Activated CD8-positive, alpha-beta memory T cell treated with anti-CD3 and anti-CD28 coated beads, Interleukin-2, amount 50 U/mL, for 4 hours (primary cell): ENCODE results near the gene FAR2.

ENCODE experiments used
- DNase-seq: peaks from one replicate; pipeline ENCODE4 v3.0.0-alpha.2; 2020

The FAR2 gene

DNA sequence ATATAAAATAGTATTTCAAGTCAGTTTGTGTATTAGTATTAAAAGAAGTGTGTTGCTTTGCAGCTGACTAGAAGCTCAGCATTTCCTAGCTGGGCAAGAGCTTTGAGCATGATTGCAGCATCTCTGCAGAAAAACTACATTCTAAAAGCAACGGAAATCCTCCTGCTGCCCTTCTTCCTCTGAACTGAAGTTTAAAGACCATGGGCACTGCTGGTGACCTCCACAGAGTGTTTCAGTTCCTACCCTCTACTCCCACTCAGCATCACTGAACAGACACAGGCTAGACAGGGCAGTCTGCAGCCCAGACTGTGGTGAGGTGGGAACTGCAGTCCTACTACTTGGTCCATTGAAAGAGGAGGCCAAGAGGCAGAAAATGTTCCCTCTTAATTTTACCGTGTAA is 59.0 kb downstream of the FAR2 start:
- DNase-seq: no peak

DNA sequence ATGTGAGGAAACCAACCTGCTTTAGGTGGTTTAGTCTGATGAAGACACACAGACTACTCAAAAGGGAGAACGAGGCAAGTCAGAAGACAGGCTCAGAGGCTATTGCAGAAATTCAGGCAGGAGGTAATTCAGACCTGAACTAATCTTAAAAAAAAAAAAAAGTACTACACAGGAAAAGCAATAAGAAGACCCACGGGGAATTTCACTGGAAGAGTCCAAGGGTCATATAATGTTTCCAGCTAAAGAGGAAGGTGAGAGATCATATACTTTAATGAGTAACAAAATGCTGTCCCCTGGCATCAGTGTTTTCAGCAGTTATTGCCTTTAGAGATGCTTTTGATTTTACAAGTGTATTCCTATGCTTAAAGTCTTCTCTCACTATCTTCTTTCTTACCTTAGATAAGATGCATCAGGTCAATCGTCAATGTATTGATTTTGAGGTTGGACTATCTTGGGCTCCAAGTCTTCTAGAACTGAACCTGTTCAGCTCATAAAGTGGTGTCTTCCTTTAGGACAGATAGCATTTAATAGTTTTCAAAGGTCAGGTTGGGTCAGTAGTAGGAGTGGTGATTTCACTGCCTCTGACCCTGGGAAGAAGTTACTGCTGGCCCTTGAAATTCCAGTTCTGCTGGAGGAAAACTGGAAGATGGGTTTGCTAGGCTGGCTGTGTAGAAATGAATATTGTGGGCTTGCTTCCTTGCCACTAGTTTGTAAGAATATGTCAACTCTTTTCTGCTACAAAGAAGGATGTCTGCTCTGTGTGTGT is 60.0 kb downstream of the FAR2 start:
- DNase-seq: no peak

DNA sequence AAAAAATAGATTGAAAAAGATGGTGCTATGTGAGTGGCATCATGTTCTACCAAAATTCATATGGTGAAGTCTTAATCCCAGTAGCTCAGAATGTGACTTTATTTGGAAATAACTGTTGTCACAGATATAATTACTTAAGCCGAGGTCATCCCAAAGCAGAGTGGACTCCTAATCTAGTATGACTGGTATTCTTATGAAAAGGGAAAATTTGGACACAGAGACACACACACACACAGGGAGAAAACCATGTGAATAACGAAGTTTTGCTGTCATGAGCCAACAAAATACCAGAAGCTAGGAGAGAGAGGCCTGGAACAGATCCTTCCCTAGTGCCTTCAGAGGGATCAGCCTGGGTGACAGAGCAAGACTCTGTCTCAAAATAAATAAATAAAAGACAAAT is 62.6 kb downstream of the FAR2 start:
- DNase-seq: no peak

DNA sequence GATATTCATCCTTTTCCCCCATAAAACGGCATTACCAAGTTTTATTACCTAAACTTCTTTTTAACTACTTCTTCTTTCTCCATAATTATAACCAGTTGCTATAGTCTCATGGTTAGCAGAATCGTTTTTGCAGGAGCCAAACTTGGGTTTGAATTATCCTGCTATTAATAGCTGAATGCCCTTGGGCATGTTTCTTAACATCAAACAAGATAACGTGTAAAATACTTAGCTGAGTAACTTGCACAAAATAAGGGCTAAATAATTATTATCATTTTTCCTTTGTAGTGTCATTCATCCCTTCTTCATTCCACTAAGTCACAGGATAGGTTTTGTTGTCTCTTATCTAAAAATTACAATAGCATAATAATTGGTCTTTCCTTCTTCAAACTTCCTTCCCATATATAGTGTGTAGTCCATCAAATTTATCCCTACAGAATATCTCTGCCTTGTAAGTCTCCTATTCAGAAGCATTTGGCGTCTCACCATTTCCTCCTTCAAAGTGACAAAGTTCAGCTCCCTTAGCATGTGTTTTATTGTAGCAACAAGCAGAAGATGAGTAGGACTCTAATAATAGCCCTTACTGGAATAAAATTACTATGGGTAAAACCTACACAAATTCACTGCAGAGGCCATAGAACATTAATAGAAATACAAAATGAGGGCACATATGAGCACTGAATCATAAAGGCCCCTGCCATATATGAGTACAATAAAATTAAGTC is 63.8 kb downstream of the FAR2 start:
- no peak for DNase-seq

DNA sequence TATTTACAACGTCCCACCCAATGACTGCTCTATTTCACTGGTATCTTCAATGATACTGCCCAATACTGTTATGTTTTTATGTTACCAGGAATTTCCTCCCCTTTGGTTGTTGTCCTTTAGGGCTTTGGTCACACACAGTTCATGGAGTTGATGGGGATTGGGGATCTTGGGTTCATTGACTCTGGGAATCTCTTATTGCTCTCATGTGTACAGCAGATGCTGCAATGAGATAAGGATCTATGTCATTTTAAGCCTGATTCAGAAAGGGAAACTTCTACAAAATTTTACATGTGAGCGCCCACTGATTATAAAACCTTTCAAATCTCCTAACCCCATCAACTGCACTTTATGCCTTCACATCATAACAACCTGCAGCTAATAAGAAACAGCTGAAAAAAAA is 67.2 kb downstream of the FAR2 start:
- DNase-seq: no peak

DNA sequence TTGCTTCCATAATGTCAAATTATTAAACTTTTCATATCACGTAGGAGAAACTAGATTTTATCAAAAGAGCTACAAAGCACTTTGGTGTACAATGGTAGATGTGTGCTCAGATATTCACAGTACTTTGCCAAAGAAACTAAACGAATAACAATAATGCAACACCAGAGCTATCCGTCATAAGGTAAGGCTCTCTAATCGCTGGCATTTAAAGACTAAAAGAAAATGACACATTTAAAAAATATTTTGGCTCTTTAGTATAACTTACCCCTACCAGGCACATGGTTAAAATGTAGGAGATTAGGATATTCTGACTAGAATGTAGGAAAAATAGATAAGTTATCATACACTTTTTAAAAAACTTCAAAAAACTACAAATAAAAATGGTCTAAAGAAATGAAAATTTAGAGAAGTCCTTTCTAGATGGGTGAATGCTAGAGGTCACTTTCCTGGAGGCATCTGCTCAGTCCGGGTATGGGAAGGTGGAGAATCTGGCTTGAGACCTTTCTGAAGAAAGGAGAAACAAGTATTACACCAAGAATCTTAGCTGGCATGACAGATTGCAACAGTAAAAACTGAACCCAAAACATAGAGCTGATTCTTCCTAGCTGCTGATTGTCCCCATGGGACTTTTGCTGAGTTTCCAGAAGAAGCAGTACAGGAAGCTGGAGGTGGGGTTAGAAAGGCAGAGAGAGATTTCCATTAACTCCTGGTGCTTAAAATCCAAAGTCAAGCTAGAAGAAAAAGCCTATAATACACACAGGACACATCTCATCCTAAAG is 67.9 kb downstream of the FAR2 start:
- no peak for DNase-seq

DNA sequence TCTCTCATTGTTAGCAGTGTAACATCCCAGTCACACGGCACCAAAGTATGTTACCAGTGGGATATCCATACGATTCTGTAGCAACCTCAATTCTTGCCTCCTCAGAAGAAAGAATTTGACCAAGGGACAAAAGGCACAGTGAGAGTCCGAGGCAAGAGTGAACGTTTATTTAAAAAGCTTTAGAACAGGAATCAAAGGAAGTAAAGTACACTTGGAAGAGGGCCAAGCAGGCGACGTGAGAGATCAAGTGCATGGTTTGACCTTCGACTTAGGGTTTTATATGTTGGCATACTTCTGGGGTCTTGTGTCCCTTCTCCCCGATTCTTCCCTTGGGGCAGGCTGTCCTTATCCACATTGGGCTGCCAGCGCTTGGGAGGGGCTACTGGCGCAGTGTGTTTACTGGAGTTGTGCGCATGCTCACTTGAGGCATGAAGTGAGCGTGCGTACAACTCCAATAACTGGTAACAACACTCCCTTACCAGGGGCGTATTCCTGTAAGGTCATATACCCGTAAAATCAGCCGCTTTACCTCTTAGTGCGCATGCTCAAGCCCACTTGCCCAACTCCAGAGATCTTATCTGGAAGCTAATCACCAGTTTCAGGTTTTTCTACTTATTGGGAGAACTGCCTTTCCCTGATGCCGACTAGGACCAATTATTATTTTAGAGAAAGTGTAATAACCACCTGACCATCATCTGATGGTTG is 71.7 kb downstream of the FAR2 start:
- no peak for DNase-seq

DNA sequence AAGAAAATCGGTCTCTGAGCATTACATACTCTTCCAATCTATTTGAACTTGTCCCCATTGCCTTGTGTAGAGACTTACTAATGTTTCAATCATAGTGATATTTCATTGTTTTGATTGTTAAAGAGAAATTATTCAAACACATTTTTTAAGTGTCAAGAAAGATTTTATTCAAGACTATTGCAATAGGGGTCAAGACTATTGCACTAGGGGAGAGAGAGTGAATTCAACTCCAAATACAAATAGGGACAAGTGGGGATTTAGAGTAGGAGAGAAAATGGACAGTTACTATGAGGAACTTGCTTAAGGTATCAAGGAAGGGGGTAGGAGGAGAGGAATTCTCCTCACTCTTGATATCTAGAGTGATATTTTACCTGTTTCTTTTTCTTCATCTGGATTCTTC is 73.1 kb downstream of the FAR2 start:
- no peak for DNase-seq

DNA sequence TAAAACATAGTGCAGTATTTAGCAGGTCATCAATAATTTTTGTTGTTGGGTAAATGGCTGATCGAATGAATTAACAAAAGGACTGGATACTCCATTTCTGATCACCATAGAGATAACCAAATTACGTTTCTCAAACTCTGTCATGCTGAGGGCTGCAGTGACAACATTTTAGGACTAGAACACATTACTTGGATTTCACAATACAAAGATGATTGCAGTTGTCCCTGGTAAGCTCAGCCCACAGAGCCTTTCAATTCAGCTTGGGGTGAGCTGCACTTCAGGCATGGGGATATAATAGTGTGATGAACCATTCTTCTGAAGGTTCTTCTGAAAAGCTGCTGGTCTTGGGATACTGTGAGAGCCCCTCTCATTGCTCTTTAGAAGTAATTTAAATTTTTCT is 74.3 kb downstream of the FAR2 start:
- DNase-seq: no peak

DNA sequence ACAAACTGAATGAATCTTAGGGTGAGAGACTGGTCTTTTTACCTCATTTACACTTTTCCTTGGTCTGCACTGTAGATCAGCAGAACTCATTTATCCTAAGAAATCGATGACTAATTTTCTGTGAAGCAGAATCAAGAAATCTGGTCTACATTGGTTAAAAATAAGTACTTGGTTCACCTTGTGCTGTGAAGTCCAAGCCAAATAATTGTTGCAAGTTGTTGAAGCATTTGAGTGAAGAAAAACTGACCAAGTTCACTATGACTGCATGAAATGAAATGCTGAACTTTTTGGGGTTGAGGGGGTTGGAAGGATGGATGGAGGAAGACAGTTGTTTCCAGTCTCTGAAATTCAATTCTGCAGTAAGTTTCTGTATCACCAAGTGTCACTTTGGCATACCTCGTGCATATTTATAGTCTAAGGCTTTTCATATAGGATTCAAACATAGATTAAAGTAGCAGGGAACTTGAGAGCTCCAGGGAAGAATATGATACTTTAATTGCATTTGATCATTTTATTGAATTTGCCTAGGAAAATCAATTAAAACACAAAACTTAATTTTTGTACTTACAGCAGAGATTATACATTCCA is 75.0 kb downstream of the FAR2 start:
- DNase-seq: no peak

DNA sequence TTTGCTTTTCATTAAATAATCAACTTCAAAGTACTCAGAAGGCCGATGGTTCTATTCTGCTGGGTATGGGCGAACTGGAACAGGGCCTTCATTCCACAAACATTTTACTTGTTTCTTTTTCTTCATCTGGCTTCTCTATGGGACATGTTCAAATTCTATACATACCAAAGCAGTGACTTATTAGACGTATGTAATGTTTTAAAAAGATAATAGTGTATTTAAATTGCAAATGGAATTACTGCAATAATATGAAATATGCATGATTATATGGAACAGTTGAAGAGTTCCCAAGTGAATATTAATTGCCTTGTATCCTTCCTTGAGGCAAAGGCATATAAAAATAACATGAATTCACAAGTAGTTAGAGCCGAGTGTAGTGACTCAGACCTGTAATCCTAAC is 75.5 kb downstream of the FAR2 start:
- DNase-seq: no peak

DNA sequence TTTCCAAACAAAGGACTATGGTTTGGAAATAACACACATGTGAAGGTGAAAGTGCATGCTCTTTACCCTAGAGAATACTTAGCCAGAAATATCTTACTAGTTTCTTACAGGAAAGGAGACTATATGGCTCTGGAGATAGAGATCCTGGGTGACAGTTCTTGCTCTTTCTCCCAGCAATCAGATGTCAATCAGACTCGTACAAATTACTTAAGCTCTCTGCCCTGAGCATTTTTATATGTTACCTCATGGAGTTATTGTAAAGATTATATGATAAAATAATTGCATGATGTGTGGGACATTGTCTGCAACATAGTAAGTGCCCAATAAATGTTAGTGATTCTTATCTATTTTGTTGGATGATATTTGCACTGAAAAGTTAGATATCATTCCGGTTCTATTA is 76.8 kb downstream of the FAR2 start:
- DNase-seq: no peak

DNA sequence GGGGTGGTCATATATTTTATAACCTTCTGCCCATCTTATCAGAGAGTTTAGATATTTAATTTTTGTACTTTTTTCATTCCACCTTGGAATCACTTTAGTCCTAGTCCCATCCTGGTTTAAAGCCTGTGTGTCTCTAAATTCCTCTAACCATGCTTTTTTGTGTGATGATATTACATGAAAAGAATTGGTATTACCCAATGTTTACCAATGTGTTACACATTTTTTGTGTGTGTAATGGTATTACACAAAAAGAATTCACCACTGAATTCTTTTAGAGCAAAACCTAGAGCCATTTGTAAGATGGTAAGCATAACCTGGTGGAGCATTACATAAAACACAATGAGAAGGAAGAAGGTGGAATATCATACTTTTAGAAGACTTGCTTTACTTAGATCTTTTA is 77.5 kb downstream of the FAR2 start:
- DNase-seq: no peak

DNA sequence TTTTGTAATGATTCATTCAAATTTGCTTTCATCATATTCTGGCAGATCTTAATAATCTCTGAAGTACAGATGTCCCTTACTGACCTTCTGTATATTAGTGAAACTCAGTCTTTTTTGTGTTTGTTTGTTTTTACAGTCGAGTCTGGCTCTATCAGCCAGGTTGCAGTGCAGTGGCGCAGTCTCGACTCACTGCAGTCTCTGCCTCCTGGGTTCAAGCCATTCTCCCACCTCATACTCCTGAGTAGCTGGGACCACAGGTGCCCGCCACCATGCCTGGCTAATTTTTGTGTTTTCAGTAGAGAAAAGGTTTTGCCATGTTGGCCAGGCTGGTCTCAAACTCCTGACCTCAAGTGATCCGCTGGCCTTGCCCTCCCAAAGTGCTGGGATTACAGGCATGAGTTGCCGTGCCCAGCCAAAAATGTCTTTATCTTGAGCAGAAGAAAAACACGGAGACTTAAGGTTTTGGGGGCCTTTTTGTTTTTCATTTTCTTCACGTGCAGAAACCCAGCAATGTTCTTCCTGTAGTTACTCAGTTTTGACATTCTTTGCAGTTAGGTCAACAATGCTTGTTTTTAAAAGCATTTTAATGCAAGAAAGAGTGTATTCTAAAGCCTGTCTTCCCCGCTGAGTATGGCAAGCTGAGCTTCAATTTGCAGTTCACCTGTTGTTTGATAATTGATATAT is 79.5 kb downstream of the FAR2 start:
- no peak for DNase-seq

DNA sequence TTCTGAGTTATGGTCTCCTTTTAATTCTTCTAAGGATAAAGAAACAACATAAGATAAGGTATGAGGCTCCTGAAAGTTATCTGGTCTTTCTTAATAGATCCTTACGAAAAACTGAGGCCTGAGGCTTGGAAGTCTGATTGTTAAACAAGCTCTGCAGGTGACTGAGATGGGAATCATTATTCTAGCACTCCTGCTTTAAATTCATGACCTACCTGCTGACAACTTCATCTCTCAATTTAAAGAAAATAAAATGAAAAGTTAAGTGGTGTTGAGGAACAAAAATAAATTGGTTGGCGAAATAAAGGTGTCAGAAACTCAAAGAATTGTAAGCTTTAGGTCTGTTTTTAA is 80.1 kb downstream of the FAR2 start:
- DNase-seq: no peak

DNA sequence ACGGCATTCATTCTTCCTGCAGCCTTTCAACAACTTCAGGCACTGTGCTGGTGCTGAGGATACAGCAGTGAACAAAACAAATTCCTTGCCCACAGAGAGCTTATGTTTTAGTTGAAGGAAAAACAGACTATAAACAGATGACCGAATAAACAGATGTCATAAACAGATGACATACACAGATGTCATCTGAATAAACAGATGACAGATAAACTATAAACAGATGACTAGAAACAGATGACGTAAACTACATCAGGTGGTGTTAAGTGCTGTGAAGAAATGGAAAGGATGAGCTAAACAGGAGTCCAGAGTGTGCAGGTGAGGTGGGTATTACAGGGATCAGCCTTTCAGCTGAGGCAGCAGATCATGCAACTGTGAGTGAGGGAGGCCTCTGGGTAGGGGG is 80.9 kb downstream of the FAR2 start:
- DNase-seq: no peak

DNA sequence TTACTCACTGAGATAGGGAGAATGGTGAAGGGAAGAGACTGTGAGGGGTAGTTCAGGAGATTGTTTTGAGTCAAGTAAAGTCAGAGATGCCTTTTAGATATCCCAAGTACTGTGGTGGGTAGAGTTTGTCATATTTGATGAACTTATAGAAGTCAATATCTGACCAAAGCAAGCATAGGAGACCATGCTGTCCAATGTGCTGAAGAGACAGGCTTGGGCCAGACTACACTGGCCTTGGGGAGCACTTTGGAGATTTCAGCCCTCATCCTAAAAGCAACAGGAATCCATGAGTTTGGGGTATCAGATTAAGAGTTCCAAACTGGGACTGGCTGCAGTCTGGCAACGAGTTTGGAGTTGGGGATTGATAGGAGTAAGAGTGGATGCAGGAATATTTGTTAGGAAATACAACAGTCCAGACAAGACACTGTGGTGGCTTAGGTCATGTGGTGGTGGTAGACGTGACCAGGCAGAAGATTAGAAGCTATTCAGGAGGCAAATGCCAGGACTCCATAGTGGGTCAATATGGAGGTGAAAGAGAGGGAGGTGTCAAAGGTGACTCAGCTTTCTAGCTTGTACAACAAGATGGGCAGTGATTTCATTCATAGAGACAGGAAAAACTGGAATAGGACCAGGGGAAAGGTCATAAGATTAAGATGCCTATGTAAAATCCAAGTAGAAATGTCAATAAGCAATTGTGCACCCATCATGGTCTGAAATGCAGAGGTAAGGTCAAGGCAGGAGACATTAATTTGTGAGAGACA is 81.9 kb downstream of the FAR2 start:
- DNase-seq: no peak

DNA sequence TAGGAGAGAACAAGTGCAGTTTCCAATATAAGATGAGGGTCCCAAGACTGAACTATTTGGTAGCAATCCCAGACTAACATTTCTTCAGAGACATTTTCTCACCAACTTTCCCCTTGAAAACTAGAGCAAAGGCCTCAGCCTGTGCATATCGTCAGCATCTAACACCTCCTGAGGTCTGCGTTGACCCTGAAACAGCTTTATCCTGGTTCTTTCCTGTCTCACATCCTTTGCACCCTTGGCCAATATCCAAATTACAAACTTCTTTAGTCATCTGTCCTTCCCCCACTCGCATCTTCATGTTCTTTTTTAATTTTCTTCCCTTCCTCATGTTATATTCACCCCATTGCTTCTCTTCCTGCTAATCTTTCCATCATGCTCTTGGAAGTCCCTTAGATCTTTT is 83.0 kb downstream of the FAR2 start:
- DNase-seq: no peak

DNA sequence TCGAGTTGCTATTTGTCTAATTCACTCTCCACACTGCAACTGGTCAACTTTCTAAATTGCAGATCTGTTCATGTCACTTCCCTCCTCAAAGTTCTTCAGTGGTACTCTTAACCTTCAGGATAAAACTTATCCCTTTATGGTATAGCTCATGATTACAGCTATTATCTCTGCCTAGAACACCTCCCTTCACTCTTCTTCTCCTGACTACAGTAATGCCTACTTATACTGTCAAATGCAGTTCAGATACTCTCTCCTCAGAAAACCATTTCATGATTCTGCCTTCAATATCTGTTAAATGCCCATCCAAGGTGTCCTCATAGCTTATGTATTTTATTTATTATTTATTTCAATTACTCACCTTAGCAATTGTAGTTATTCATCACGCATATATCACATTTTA is 85.5 kb downstream of the FAR2 start:
- DNase-seq: no peak

DNA sequence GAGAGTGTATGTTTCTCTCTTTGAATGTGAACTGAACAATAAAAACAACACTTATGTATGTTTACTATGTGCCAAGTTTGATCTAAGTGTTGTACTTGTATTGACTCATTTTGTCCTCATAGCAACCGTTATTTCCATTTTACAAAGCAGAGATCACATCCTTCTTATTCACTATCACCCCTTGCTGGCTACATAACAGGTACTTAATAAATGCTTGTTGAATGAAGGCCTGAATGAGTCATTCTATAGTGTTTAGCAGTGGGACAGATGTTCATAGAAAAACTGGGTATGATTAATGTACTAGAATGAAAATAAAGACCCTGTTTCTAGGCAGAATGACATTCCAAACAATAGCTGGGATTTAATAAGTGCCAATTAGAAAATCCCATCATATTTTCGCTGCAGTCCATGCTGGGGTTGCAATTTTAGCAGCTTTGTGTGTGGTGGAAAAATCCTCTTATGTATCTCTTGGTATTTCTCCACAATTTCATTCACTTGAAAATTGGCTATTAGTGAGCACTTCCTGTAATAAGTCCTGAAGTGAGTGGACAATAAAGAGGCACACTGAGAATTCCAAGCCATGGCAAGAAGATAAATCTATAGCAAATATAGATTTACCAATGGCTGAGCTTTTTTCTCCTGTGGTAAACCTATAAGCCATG is 86.0 kb downstream of the FAR2 start:
- no peak for DNase-seq

DNA sequence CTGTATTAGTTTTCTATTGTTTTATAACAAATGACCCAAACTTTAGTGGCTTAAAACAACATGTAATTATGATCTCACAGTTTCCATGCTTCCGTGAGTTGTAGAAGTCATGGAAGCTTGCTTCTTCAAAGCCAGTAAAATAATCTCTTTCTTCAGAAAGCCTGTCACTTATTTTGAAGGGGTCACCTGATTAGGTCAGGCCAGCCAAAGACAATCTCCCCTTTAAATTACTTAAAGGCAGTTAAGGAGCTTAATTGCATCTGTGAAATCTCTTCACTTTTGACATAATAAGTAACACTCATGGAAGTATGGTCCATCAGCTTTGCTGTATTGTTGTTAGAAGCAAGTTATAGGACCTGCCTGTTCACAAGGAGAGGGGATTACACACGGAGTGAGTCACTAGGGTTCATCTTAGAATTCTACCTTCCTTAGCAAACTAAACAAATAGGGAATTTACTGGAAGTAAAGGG is 89.8 kb downstream of the FAR2 start:
- DNase-seq: no peak
